GM12878 (cell line): ENCODE results near the gene FGF14. TPM values are rescaled to one million over a fixed set of nuclear protein-coding genes. Genes with fewer than 3 reads are reported as not detected.

Experiments
- CEBPB ChIP-seq, 2 experiments: fragments of 150-350 bp in 1 of 2; IDR thresholded peaks; 2 replicates each; pipeline ENCODE4 v1.6.1; 2012 to 2014; ENCODE audit warnings: low read depth in 2 of 2, low read length in 2 of 2, borderline replicate concordance in 1 of 2, inconsistent platforms in 1 of 2
- CREM ChIP-seq: IDR thresholded peaks from 2 replicates; pipeline ENCODE4 v1.6.1; 2014; ENCODE audit warnings: antibody characterized with exemption, low read depth
- CTCF ChIP-seq, 3 experiments: IDR thresholded peaks in 2 of 3; conservative IDR thresholded peaks in 1 of 3; 2 replicates each; pipeline ENCODE4 v1.5.1; 2011; ENCODE audit warnings: low read depth in 3 of 3, low read length in 3 of 3, mild to moderate bottlenecking in 3 of 3, control low read depth in 2 of 3, moderate library complexity in 2 of 3, inconsistent platforms in 1 of 3, mixed read lengths in 1 of 3; ENCODE audit not compliant: control insufficient read depth in 2 of 3, insufficient read depth in 1 of 3; ENCODE audit errors: extremely low read depth in 1 of 3
- E4F1 ChIP-seq: fragments of 450-650 bp; IDR thresholded peaks from 2 replicates; pipeline ENCODE4 v1.6.1; 2018; ENCODE audit warnings: borderline replicate concordance, mild to moderate bottlenecking; ENCODE audit not compliant: partially characterized antibody
- IRF4 ChIP-seq: IDR thresholded peaks from 2 replicates; pipeline ENCODE4 v1.6.1; 2011; ENCODE audit warnings: low read depth, low read length
- NR2F1 ChIP-seq: fragments of 450-650 bp; conservative IDR thresholded peaks from 2 replicates; pipeline ENCODE4 v1.6.1; 2017; ENCODE audit warnings: mild to moderate bottlenecking
- SUPT20H ChIP-seq: IDR thresholded peaks from 2 replicates; pipeline ENCODE4 v1.6.1; 2011; ENCODE audit warnings: low read depth, mild to moderate bottlenecking, low read length, moderate library complexity, borderline replicate concordance; ENCODE audit not compliant: control insufficient read depth
- TAF1 ChIP-seq: IDR thresholded peaks from 2 replicates; pipeline ENCODE4 v1.6.1; 2011; ENCODE audit warnings: mild to moderate bottlenecking, low read depth, low read length, borderline replicate concordance
- ZBTB4 ChIP-seq: fragments of 450-650 bp; formaldehyde crosslinking; IDR thresholded peaks from 2 replicates; pipeline ENCODE4 v1.4.0; 2022; ENCODE audit warnings: mild to moderate bottlenecking, moderate library complexity
- polyA plus RNA-seq, 11 experiments: library from polyadenylated mRNA; depleted of rRNA in 4 of 11; unstranded in 6 of 11; stranded (reverse) in 5 of 11; fragments of >200 nt; fragmentation: Nextera tagmentation in 4 of 11; fragmentation: Illumina TruSeq in 1 of 11; extraction: Ambion mirVana in 4 of 11; extraction: Trizol in 1 of 11; gene quantifications; 1 replicate in 1 of 11; 2 replicates in 10 of 11; pipeline versions ENCODE4 v1.2.1 to v1.2.3, GENCODE V29; 2011 to 2016; ENCODE audit warnings: inconsistent platforms in 2 of 11, missing spikeins in 2 of 11, low read depth in 1 of 11
- total RNA-seq, 4 experiments: library from RNA; depleted of rRNA in 3 of 4; stranded (reverse); fragments of >200 nt in 3 of 4; fragmentation: Illumina TruSeq in 1 of 4; extraction: Trizol in 1 of 4; gene quantifications; 2 replicates each; pipeline versions ENCODE4 v1.2.1 to v1.2.3, GENCODE V29; 2013 to 2021

FGF14 gene
- total and polyA plus RNA-seq, 10 of the 15 experiments (the other 5 are each of a cell fraction or from before 2014, with no cell fraction given), result under 0.01 to 0.44 (median 0.04) TPM

- no peak for TF ChIP-seq TAF1
- TF ChIP-seq SUPT20H, result no peak
- TF ChIP-seq ZBTB4, result no peak
- no peak for TF ChIP-seq NR2F1
- no peak for TF ChIP-seq CEBPB (IDR thresholded peaks at IDR 0.05; ENCODE audit: borderline replicate concordance in 1 of 2, low read depth in 2 of 2, low read length in 2 of 2)
- TF ChIP-seq E4F1, result no peak
- no peak for TF ChIP-seq IRF4
- no peak for TF ChIP-seq CREM
- no peak for TF ChIP-seq CTCF (IDR thresholded peaks at IDR 0.05 in 2 of 3, conservative IDR thresholded peaks at IDR 0.05 in 1 of 3; ENCODE audit: control insufficient read depth in 2 of 3, extremely low read depth in 1 of 3, insufficient read depth in 1 of 3, low read depth in 3 of 3, low read length in 3 of 3)
These were observed 279.7 kb downstream of the FGF14 start (continued) for GRCh38 chr13:102122147-102122546.
